ENCODE data around the gene FBH1.

GRCh38 chr10:5973069-5973468, 83.0 kb downstream of the FBH1 start:
- TF ChIP-seq CTCF (IDR thresholded peaks at IDR 0.05; ENCODE audit: borderline replicate concordance, extremely low read depth, low read length, poor library complexity, severe bottlenecking), result no peak
- TF ChIP-seq EZH2 (IDR thresholded peaks at IDR 0.05; ENCODE audit: borderline replicate concordance, low read depth, low read length, severe bottlenecking), result no peak

Data from DND-41 (cell line).